ENCODE measurements around the gene MB21D2.

DNA sequence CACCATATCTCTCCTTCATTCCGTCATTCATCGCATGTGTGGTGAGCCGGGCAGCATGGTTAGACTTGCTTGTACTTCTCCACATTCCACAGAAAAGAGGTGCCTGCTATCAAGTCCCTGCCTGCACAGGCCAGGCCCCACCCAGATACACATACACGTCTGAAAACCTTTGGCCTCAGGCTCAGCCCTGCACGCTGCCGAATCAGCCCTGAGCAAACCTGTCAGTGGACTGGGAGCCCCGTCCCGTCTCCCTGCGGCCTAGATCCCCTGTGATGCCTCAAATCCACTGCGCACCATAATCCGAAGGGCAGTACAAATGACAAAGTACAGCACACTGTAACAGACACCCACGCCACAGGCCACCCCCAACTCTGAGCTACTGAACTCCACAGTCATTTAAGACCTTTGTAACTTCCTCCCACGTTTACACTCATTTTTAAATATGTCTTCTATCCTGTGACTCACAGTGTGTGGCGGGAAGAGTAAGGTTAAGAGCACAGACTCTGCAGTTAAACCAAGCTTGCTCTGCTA, 67.1 kb downstream of the MB21D2 start:
- TF ChIP-seq, protein P1, sequence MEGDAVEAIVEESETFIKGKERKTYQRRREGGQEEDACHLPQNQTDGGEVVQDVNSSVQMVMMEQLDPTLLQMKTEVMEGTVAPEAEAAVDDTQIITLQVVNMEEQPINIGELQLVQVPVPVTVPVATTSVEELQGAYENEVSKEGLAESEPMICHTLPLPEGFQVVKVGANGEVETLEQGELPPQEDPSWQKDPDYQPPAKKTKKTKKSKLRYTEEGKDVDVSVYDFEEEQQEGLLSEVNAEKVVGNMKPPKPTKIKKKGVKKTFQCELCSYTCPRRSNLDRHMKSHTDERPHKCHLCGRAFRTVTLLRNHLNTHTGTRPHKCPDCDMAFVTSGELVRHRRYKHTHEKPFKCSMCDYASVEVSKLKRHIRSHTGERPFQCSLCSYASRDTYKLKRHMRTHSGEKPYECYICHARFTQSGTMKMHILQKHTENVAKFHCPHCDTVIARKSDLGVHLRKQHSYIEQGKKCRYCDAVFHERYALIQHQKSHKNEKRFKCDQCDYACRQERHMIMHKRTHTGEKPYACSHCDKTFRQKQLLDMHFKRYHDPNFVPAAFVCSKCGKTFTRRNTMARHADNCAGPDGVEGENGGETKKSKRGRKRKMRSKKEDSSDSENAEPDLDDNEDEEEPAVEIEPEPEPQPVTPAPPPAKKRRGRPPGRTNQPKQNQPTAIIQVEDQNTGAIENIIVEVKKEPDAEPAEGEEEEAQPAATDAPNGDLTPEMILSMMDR (optimal IDR thresholded peaks at IDR 0.05 in 1 of 3, IDR thresholded peaks at IDR 0.05 in 1 of 3, conservative IDR thresholded peaks at IDR 0.05 in 1 of 3; ENCODE audit: extremely low read depth in 1 of 3, insufficient read depth in 2 of 3, low read length in 3 of 3), result no peak
- TF ChIP-seq EZH2 (IDR thresholded peaks at IDR 0.05; ENCODE audit: low read length), result no peak
